ENCODE data around the gene WDFY3. TPM values are rescaled to one million over a fixed set of nuclear protein-coding genes. Genes with fewer than 3 reads are reported as not detected.

The WDFY3 gene
- total RNA-seq, 1 experiment from 2014 or later, result 39.9 TPM

- ChIA-PET CTCF (no interaction called here), RAD21 (ENCODE audit: low non-redundant PET in 1 of 2, low total read pairs in 2 of 2, uncharacterized antibody in 2 of 2, unreplicated experiment in 2 of 2) (no interaction called here), POLR2A (no interaction called here)
- Histone ChIP-seq H3K9ac (ENCODE audit: low read length) (no peak overlapping the region), H3K27me3 (ENCODE audit: insufficient read depth, low read length) (no peaks in the 10 kb centered on the region), H2AFZ (ENCODE audit: low read depth, low read length, poor library complexity, severe bottlenecking) (no peak overlapping the region), H3K36me3 (ENCODE audit: control insufficient read depth in 1 of 2, insufficient read depth in 2 of 2, low read length in 2 of 2) (0 out of 4 replicates have a peak, but pooled peaks cover 0 to 2% of the 10 kb centered on the region in 2 experiments), H4K20me1 (ENCODE audit: insufficient read depth) (no peaks in the 10 kb centered on the region), H3K4me2 (ENCODE audit: low read length) (no peak overlapping the region), H3K4me3 (replicated peaks in 1 of 2; ENCODE audit: low read depth in 1 of 2, low read length in 2 of 2) (no peak overlapping the region), H3K27ac (ENCODE audit: low read depth, low read length) (no peak overlapping the region), H3K79me2 (ENCODE audit: insufficient read depth, low read length) (no peaks in the 10 kb centered on the region), H3K9me3 (ENCODE audit: control insufficient read depth in 1 of 2, insufficient read depth in 1 of 2, low read depth in 1 of 2, low read length in 2 of 2) (no peaks in the 10 kb centered on the region), H3K4me1 (ENCODE audit: control insufficient read depth in 1 of 2, insufficient read depth in 2 of 2, low read length in 2 of 2) (no peaks in the 10 kb centered on the region), H3K9me2 (ENCODE audit: insufficient read depth) (no peaks in the 10 kb centered on the region)
- DNase-seq (ENCODE audit: low read depth, low spot score), result no peak
- TF ChIP-seq, protein P1, sequence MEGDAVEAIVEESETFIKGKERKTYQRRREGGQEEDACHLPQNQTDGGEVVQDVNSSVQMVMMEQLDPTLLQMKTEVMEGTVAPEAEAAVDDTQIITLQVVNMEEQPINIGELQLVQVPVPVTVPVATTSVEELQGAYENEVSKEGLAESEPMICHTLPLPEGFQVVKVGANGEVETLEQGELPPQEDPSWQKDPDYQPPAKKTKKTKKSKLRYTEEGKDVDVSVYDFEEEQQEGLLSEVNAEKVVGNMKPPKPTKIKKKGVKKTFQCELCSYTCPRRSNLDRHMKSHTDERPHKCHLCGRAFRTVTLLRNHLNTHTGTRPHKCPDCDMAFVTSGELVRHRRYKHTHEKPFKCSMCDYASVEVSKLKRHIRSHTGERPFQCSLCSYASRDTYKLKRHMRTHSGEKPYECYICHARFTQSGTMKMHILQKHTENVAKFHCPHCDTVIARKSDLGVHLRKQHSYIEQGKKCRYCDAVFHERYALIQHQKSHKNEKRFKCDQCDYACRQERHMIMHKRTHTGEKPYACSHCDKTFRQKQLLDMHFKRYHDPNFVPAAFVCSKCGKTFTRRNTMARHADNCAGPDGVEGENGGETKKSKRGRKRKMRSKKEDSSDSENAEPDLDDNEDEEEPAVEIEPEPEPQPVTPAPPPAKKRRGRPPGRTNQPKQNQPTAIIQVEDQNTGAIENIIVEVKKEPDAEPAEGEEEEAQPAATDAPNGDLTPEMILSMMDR (IDR thresholded peaks at IDR 0.05 in 2 of 3, conservative IDR thresholded peaks at IDR 0.05 in 1 of 3; ENCODE audit: borderline replicate concordance in 1 of 3, insufficient read depth in 1 of 3, low read depth in 2 of 3, low read length in 2 of 3), result no peak
- TF ChIP-seq REST (IDR thresholded peaks at IDR 0.05; ENCODE audit: low read depth) (no peak), ZFX (IDR thresholded peaks at IDR 0.05) (no peak), YY1 (IDR thresholded peaks at IDR 0.05; ENCODE audit: extremely low read depth, insufficient replicate concordance, low read depth, low read length) (no peak), ELF1 (IDR thresholded peaks at IDR 0.05; ENCODE audit: borderline replicate concordance, low read depth) (no peak), SP1 (IDR thresholded peaks at IDR 0.05; ENCODE audit: low read depth) (no peak), TCF7L2 (IDR thresholded peaks at IDR 0.05; ENCODE audit: borderline replicate concordance, extremely low read depth, insufficient read depth, insufficient read length) (no peak), SIN3A (IDR thresholded peaks at IDR 0.05; ENCODE audit: low read depth) (no peak), SRF (IDR thresholded peaks at IDR 0.05; ENCODE audit: low read depth) (no peak), MAX (IDR thresholded peaks at IDR 0.05) (no peak), ATF3 (IDR thresholded peaks at IDR 0.05) (no peak), EGR1 (IDR thresholded peaks at IDR 0.05; ENCODE audit: low read depth) (no peak), CEBPB (IDR thresholded peaks at IDR 0.05; ENCODE audit: low read depth) (no peak), CBX3 (IDR thresholded peaks at IDR 0.05; ENCODE audit: low read depth) (no peak), JUND (IDR thresholded peaks at IDR 0.05) (no peak), EZH2phosphoT487 (IDR thresholded peaks at IDR 0.05; ENCODE audit: borderline replicate concordance) (no peak), FOSL1 (IDR thresholded peaks at IDR 0.05; ENCODE audit: low read depth) (no peak), POLR2AphosphoS5 (IDR thresholded peaks at IDR 0.05; ENCODE audit: low read depth, low read length) (no peak), EZH2 (IDR thresholded peaks at IDR 0.05) (no peak)
- TF ChIP-seq, protein P2, sequence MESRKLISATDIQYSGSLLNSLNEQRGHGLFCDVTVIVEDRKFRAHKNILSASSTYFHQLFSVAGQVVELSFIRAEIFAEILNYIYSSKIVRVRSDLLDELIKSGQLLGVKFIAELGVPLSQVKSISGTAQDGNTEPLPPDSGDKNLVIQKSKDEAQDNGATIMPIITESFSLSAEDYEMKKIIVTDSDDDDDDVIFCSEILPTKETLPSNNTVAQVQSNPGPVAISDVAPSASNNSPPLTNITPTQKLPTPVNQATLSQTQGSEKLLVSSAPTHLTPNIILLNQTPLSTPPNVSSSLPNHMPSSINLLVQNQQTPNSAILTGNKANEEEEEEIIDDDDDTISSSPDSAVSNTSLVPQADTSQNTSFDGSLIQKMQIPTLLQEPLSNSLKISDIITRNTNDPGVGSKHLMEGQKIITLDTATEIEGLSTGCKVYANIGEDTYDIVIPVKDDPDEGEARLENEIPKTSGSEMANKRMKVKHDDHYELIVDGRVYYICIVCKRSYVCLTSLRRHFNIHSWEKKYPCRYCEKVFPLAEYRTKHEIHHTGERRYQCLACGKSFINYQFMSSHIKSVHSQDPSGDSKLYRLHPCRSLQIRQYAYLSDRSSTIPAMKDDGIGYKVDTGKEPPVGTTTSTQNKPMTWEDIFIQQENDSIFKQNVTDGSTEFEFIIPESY (IDR thresholded peaks at IDR 0.05; ENCODE audit: extremely low read depth, insufficient replicate concordance, low read length), result no peak
- intact Hi-C loops (cut with micrococcal nuclease), result no loop called here
- BruUV-seq (replicated peaks), result no TSS peak
- ATAC-seq, result no peak
These were observed 314.0 kb downstream of the WDFY3 start for GRCh38 chr4:84652478-84652877.

Data from HCT116 (cell line).